ENCODE measurements around the gene ITGA7. TPM values are rescaled to one million over a fixed set of nuclear protein-coding genes. Genes with fewer than 3 reads are reported as not detected.
A peak's percentile ranks its signal among the peaks of the same experiment; 100 is the strongest.

Gene ITGA7
- total RNA-seq, 2 donors from 2014 or later: 11.4 to 52.1 TPM

DNA sequence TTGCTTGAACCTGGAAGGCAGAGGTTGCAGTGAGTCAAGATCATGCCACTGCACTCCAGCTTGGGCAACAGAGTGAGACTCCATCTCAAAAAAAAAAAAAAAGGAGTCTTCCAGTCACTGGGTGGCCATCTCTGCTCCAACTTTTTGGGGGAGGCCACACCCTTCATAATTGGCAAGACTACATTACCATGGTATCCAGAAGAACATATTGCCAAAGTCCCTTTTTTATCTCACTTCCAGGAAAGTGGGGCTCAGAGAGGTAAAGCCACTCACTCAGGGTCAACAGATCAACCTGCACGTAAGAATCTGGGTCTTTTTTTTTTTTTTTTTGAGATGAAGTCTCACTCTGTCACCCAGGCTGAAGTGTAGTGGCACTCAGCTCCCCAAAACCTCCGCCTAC is 26.2 kb upstream of the ITGA7 start:
- no peaks in the 10 kb centered on the region for H3K9me3 ChIP-seq
- intact Hi-C loops (cut with DNase I): no loop called here
- DNase-seq: no peak
- TF ChIP-seq, protein P1, sequence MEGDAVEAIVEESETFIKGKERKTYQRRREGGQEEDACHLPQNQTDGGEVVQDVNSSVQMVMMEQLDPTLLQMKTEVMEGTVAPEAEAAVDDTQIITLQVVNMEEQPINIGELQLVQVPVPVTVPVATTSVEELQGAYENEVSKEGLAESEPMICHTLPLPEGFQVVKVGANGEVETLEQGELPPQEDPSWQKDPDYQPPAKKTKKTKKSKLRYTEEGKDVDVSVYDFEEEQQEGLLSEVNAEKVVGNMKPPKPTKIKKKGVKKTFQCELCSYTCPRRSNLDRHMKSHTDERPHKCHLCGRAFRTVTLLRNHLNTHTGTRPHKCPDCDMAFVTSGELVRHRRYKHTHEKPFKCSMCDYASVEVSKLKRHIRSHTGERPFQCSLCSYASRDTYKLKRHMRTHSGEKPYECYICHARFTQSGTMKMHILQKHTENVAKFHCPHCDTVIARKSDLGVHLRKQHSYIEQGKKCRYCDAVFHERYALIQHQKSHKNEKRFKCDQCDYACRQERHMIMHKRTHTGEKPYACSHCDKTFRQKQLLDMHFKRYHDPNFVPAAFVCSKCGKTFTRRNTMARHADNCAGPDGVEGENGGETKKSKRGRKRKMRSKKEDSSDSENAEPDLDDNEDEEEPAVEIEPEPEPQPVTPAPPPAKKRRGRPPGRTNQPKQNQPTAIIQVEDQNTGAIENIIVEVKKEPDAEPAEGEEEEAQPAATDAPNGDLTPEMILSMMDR (IDR thresholded peaks at IDR 0.05): no peak
- TF ChIP-seq POLR2A (IDR thresholded peaks at IDR 0.05): no peak
- H3K27ac ChIP-seq: no peak overlapping the region
- ATAC-seq: no peak
- no peaks in the 10 kb centered on the region for H3K36me3 ChIP-seq (replicated peaks in 1 of 2; ENCODE audit: insufficient read depth in 1 of 2, low read depth in 2 of 2)
- H3K27me3 ChIP-seq: no peaks in the 10 kb centered on the region
- 72 to 74% methylated on average over 2 of the region's 2 CpGs for WGBS, 2 donors
- no peak overlapping the region for H3K4me3 ChIP-seq
- H3K4me1 ChIP-seq: peaks cover 31% of the 10 kb centered on the region

DNA sequence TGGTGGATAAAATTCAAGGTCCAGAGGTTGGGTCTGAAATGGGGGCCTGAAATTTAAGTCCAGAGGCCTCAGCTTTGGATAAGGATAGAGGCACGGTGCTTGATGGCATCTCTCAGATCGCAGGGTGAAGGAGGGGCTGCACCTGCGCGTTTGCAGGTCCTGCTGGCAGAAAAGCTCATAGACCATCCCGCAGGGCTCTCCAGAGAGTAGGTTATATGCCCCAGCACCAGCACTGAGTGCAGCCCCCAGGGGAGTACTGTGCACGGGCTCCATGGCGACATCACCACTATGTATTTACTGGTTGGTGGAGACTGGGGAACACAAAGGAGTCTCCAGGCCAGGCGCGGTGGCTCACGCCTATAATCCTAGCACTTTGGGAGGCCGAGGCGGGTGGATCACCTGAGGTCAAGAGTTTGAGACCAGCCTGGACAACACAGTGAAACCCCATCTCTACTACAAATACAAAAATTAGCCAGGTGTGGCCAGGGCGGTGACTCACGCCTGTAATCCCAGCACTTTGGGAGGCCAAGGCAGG is 25.4 kb upstream of the ITGA7 start:
- WGBS, 2 donors: 81 to 94% methylated on average over 7 to 14 of the region's 14 CpGs
- peaks cover 25% of the 10 kb centered on the region for H3K4me1 ChIP-seq
- no peak overlapping the region for H3K27ac ChIP-seq
- no peaks in the 10 kb centered on the region for H3K36me3 ChIP-seq (replicated peaks in 1 of 2; ENCODE audit: insufficient read depth in 1 of 2, low read depth in 2 of 2)
- H3K27me3 ChIP-seq: no peaks in the 10 kb centered on the region
- TF ChIP-seq, protein P1 (IDR thresholded peaks at IDR 0.05): no peak
- no peak for TF ChIP-seq POLR2A (IDR thresholded peaks at IDR 0.05)
- ATAC-seq (no peak), DNase-seq (no peak)
- H3K9me3 ChIP-seq: no peaks in the 10 kb centered on the region
- intact Hi-C loops (cut with DNase I): no loop called here
- no peak overlapping the region for H3K4me3 ChIP-seq

DNA sequence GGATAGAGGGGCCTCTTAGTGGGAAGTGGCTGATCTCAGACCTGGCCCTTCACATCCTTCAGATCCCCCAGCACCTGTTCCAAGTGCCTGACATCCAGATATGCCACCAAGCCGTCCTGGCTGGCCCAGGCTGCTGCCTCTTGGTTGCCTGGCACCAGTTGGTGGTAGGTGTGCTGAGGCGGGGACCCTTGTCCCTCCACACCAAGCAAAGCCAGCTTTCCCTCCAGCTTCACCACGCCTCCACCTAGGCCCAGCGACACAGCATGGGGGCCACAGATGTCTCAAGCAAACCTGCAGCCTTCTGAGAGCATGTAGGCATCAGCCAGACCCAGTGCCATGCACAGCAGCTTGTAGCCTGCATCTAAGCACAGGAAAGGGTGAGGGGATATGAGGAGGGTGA is 24.6 kb upstream of the ITGA7 start:
- Histone ChIP-seq H3K27ac (no peak overlapping the region), H3K4me3 (no peak overlapping the region), H3K9me3 (no peaks in the 10 kb centered on the region), H3K27me3 (no peaks in the 10 kb centered on the region), H3K36me3 (replicated peaks in 1 of 2; ENCODE audit: insufficient read depth in 1 of 2, low read depth in 2 of 2) (no peaks in the 10 kb centered on the region), H3K4me1 (peaks cover 23% of the 10 kb centered on the region)
- DNase-seq (peak in 1 of 4 donors; percentile 9), ATAC-seq (no peak)
- 60 to 89% methylated on average over 3 to 4 of the region's 4 CpGs for WGBS, 2 donors
- TF ChIP-seq POLR2A (IDR thresholded peaks at IDR 0.05): no peak
- TF ChIP-seq, protein P1 (IDR thresholded peaks at IDR 0.05): no peak
- intact Hi-C loops (cut with DNase I): no loop called here

DNA sequence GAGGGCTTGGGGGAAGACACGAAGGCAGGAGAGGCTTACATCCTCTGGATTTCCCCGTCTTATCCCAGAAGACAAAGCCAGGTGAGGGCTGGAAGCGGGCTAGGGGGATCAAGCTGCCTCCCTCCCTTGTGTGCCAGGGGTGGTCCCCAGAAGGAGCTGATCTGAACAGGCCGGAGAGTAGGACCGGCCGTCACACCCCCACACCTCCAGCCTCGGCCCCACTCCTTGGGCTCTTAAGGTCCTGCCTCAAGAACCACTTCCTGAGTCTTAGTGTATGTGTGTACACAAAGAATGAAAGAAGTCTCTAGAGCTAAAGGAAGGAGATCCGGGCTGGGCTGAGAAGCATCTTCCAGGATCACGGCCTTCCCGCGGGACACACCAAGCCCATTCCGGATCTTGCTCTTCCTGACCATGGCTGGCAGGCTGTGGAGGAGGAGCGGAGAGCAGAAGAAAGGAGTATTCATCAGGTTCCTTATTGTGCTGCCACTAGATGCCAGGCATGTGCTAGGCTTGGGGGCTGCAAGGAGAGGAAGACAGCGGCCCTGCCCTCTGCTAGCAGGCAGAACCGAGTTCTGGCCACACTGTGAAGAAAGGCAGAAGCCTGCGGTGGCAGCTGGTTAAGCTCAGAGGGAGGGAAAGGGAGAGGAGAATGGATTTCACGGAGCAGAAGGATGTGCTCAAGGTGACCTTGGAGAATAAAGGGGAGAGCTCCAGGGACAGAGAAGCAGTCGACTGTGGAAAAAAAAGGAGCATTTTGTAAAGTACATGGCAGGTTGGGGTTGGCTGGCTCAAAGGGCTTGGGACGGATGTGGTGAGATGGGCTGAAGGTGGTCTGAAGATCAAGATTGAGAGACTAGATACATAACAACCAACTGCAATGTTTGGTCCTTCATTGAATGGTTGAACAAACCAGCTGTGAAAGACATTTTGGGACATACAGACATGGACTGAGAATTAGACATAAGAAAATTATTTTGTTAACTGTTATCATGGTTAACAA is 22.4 kb upstream of the ITGA7 start:
- peak overlapping the region in 1 of 2 donors; percentile 77 for H3K4me3 ChIP-seq
- peaks cover 0 to 7% of the 10 kb centered on the region in 2 donors for H3K36me3 ChIP-seq (replicated peaks in 1 of 2; ENCODE audit: insufficient read depth in 1 of 2, low read depth in 2 of 2)
- H3K4me1 ChIP-seq: peaks cover 37% of the 10 kb centered on the region
- DNase-seq: peak in 2 of 4 donors; percentile 37 to 55
- no peaks in the 10 kb centered on the region for H3K9me3 ChIP-seq
- no peak for ATAC-seq
- WGBS, 2 donors: 8 to 14% methylated on average over 19 of the region's 19 CpGs
- H3K27me3 ChIP-seq: no peaks in the 10 kb centered on the region
- H3K27ac ChIP-seq: peak overlapping the region; percentile 90 to 96 (median 95)
- no peak for TF ChIP-seq POLR2A (IDR thresholded peaks at IDR 0.05)
- TF ChIP-seq, protein P1 (IDR thresholded peaks at IDR 0.05): peak in 1 of 7 experiments; percentile 7
- intact Hi-C loops (cut with DNase I): no loop called here
